ENCODE data around the gene SLC25A47. TPM values are rescaled to one million over a fixed set of nuclear protein-coding genes. Genes with fewer than 3 reads are reported as not detected.
"Not testable (repeated sequence)": the region's sequence is repeated elsewhere in the genome, so short reads cannot be mapped to it uniquely, and the experiment has no call there.

The SLC25A47 gene
- total and polyA plus RNA-seq, 3 donors from 2014 or later: 0.37 to 0.87 (median 0.78) TPM

DNA sequence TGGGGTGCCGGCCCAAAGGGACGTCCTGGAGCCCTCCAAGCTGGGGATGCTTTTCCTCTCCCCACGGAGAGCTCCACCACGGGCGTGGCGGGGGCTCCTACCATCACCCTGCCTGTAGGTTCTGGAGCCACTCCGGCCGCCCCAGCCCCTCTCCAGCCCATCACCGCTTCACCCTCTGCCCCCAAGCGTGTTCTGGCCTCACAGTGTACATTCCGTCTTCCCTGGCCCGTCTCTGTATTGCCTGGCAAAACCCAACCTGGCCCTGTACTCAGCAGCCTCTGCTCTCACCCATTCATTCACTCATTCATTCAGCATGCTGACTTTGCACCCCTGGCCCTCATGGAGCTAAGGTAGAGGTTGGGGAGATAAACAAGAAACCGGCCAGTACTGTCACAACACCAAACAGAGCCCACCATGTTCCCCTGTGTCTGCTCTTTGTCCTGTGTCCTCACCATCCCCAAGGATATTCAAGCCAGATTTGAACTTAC lies 37.2 kb upstream of the SLC25A47 start:
- no peaks in the 10 kb centered on the region for H3K36me3 ChIP-seq (ENCODE audit: low read depth, missing control alignments)
- intact Hi-C loops (cut with DNase I; ENCODE audit: low total_unique reads): no loop called here
- WGBS, 2 donors: 19 to 24% methylated on average over 4 to 13 of the region's 13 CpGs
- no peaks in the 10 kb centered on the region for H3K27me3 ChIP-seq
- H3K4me3 ChIP-seq: peak overlapping the region; percentile 78 to 87
- H3K9me3 ChIP-seq: no peaks in the 10 kb centered on the region
- peaks cover 44% of the 10 kb centered on the region for H3K4me1 ChIP-seq
- TF ChIP-seq, protein P1, sequence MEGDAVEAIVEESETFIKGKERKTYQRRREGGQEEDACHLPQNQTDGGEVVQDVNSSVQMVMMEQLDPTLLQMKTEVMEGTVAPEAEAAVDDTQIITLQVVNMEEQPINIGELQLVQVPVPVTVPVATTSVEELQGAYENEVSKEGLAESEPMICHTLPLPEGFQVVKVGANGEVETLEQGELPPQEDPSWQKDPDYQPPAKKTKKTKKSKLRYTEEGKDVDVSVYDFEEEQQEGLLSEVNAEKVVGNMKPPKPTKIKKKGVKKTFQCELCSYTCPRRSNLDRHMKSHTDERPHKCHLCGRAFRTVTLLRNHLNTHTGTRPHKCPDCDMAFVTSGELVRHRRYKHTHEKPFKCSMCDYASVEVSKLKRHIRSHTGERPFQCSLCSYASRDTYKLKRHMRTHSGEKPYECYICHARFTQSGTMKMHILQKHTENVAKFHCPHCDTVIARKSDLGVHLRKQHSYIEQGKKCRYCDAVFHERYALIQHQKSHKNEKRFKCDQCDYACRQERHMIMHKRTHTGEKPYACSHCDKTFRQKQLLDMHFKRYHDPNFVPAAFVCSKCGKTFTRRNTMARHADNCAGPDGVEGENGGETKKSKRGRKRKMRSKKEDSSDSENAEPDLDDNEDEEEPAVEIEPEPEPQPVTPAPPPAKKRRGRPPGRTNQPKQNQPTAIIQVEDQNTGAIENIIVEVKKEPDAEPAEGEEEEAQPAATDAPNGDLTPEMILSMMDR (IDR thresholded peaks at IDR 0.05): no peak
- TF ChIP-seq POLR2A (IDR thresholded peaks at IDR 0.05): no peak
- H3K27ac ChIP-seq: peak overlapping the region; percentile 91 to 94
- no peak for DNase-seq

DNA sequence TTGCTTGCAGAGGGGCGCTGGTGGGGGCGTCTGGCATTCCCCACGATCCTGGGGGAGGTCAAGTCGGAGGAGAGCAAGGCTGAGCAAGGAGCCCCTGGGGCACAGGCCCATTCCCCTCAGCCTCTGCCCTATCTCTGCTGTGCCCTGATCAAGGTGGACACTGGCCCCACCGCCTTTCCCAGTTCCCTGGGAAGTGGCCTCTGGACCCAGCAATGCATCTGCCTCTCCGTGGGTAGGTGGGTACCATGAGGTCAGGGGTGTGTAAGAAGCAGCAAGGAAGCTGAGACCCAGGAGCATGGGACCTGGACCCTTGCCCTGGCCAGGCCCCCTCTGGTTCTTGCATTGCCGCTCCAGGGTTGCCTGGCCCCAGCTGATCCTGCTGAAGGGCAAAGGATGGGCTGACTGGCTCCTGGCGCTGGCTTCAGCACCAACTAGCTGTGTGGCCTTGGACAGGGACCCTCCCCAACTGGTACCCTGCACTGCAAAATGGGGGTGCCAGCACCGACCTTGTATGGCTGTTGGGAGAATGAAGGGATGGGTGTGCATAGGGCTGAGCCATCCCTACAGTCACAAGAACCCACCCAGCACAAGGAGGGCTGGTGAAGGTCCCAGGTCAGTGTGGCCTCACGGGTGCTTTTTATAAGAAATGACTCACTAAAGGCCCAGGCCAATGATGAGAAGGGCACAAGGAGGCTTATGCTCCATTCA lies 36.5 kb upstream of the SLC25A47 start:
- DNase-seq: no peak
- intact Hi-C loops (cut with DNase I; ENCODE audit: low total_unique reads): no loop called here

DNA sequence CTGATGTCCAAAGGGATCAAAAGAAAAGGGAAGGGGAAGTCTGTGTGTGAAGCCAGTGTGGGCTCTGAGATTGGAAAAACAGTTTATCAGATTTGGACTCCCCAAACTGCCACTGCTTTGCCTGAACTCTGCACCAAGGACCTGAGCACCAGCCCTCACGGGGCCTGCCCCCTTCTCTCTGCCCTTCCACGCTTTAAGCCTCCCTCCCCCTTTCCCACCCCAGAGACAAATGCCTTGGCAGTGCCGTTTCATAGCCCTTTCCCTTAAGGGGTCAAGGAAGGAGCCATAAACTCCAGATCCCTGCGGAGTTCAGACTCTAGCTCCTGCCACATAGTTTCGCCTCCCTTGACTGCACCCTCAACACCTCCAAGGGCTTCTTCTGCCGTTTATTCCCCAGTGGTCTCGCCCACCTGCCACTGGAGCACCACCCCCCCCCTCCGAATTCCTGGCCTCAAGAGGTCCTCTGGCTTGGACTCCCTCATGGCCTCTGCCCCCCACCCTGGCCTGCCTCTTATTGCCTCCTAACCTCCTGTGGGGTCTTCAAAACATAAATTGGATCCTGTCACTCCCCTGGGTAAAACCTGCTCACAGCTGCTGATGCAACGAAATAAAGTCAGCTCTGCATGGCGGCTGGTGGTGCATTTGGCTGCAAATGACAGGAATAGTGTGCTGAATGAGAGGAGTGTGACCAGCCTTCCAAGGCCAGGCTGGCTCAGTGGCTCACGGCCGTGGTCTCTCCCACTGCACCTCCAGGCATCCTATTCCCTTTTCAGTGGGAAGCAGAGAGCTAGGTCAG lies 35.7 kb upstream of the SLC25A47 start:
- Histone ChIP-seq H3K27me3 (no peaks in the 10 kb centered on the region), H3K4me3 (no peak overlapping the region), H3K36me3 (ENCODE audit: low read depth, missing control alignments) (no peaks in the 10 kb centered on the region), H3K4me1 (peaks cover 45% of the 10 kb centered on the region), H3K27ac (no peak overlapping the region), H3K9me3 (no peaks in the 10 kb centered on the region)
- intact Hi-C loops (cut with DNase I; ENCODE audit: low total_unique reads): no loop called here
- DNase-seq: no peak
- WGBS, 2 donors: 66 to 67% methylated on average over 9 to 12 of the region's 12 CpGs
- no peak for TF ChIP-seq POLR2A (IDR thresholded peaks at IDR 0.05)
- TF ChIP-seq, protein P1 (IDR thresholded peaks at IDR 0.05): no peak

More for the DNA sequence above, 36.5 kb upstream of the SLC25A47 start:
- no peaks in the 10 kb centered on the region for H3K9me3 ChIP-seq
- H3K27me3 ChIP-seq: no peaks in the 10 kb centered on the region
- peaks cover 45% of the 10 kb centered on the region for H3K4me1 ChIP-seq
- no peaks in the 10 kb centered on the region for H3K36me3 ChIP-seq (ENCODE audit: low read depth, missing control alignments)
- 69 to 85% methylated on average over 2 to 10 of the region's 10 CpGs for WGBS, 2 donors
- no peak for TF ChIP-seq POLR2A (IDR thresholded peaks at IDR 0.05)
- TF ChIP-seq, protein P1 (IDR thresholded peaks at IDR 0.05): no peak
- H3K27ac ChIP-seq: no peak overlapping the region
- no peak overlapping the region for H3K4me3 ChIP-seq

DNA sequence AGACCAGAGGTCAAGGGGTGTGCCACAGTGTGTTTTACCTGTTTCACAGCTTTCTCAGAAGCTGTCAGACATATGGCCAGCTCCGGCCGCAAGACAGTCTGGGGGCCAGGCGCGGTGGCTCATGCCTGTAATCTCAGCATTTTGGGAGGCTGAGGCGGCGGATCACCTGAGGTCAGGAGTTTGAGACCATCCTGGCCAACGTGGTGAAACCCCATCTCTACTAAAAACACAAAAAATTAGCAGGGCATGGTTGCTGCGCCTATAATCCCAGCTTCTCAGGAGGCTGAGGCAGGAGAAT lies 35.2 kb upstream of the SLC25A47 start:
- H3K9me3 ChIP-seq; H3K4me3 ChIP-seq; intact Hi-C loops (cut with DNase I; ENCODE audit: low total_unique reads); H3K36me3 ChIP-seq (ENCODE audit: low read depth, missing control alignments); DNase-seq; H3K27ac ChIP-seq; H3K27me3 ChIP-seq: not testable (repeated sequence)
- H3K4me1 ChIP-seq: peaks cover 45% of the 10 kb centered on the region
- WGBS, 2 donors: 90 to 95% methylated on average over 7 to 8 of the region's 8 CpGs

- Histone ChIP-seq H3K4me1 (peaks cover 50% of the 10 kb centered on the region), H3K9me3 (no peaks in the 10 kb centered on the region), H3K27ac (peak overlapping the region in 1 of 2 donors; percentile 59), H3K36me3 (ENCODE audit: low read depth, missing control alignments) (no peaks in the 10 kb centered on the region), H3K27me3 (no peaks in the 10 kb centered on the region), H3K4me3 (no peak overlapping the region)
- peak; percentile 8 for DNase-seq
- TF ChIP-seq POLR2A (IDR thresholded peaks at IDR 0.05): no peak
- TF ChIP-seq, protein P1 (IDR thresholded peaks at IDR 0.05): no peak
- 59 to 70% methylated on average over 8 to 12 of the region's 12 CpGs for WGBS, 2 donors
- intact Hi-C loops (cut with DNase I; ENCODE audit: low total_unique reads): no loop called here
These were observed 34.6 kb upstream of the SLC25A47 start for GRCh38 chr14:100288382-100289185.
